T-helper 1 cell (primary cell): ENCODE results near the gene APOBEC3C.
"Not testable (repeated sequence)": the region's sequence is repeated elsewhere in the genome, so short reads cannot be mapped to it uniquely, and the experiment has no call there.

ENCODE experiments used
- DNase-seq, 5 donors: peaks; one replicate each; pipeline ENCODE4 v3.0.0-alpha.2; 2012 to 2020

APOBEC3C gene

DNA sequence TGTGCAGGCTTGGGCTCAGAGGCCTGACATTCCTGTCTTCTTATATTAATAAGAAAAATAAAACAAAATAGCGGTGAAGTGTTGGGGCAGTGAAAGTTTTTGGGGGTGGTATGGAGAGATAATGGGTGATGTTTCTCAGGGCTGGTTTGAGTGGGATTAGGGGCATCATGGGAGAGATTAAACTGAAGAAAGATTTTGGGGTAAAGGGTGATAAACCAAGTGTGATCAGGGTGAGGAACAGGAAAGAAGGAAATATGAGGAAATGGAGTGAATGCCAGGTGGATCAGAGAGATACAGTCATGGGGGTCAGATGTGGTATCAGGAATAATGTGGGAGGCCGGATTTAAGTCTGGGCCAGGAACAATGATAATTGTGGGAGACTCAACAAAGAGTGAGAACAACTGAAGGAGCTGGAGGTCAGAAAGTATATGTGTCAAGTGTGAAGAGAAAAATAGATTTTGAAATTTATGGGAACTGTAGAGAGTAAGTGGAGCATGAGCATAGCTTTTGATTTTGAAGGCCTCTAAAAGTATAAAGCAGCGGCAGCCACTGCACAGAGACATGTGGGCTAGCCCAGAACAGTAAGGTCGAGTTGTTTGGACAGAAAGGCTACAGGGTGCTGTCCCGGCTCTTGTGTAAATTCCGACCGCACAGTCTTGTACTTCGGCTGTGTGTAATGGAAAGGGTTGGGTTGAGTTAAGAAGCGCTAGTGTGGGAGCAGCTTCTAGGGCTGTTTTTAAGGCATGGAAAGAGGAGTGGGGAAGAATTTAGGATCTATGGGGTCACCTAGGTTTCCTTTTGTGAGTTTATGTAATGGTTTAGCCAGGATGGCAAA is 52.6 kb downstream of the APOBEC3C start:
- not testable (repeated sequence) for DNase-seq

DNA sequence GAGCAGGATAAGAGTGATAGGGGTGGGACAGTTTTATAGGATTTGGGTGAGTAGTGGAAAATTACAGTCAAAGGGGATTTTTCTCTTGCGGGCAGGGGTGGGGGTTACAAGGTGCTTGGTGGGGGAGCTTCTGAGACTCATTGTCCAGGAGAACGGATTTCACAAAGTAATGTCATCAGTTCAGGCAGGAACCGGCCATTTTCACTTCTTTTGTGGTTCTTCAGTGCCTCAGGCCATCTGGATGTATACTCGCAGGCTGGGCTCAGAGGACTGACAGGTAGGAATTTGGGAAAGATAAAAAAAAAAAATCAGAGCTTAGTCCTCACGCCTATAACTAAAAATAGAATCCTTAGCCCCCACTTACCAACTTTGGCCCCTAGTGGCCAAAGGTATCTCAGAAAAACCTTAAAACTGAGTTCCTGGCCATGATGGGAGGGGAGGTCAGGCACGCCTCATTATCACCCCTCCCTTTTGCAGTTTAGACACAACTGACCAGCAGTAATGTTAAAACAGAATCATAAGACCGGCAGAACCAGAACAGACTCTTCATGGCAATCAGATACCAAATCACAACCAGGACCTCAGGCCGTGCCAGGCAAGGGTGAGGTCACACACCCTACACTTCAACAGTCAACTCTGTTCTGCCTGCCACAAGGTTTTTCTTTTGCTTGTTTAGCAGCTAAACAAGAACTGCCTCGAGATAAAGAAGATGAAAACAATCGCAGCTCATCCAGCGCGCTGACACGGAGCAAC is 54.2 kb downstream of the APOBEC3C start:
- no peak for DNase-seq
